B cell (primary cell): ENCODE data around the gene CCL8. TPM values are rescaled to one million over a fixed set of nuclear protein-coding genes. Genes with fewer than 3 reads are reported as not detected.

Source experiments
- ATAC-seq: fragments of 200-7000 bp; cut with Tn5 transposase; one replicate; pipeline ENCODE4 v1.10.0; 2021; ENCODE audit warnings: low read depth, mild to moderate bottlenecking, moderate number of reproducible peaks, moderate library complexity
- CTCF ChIA-PET: fragments of 350-600 bp; sonication (Branson Sonifier 250); formaldehyde crosslinking; loops from one replicate; lab custom pipeline; 2021; ENCODE audit warnings: antibody characterized with exemption, inconsistent platforms; lab: Charles Lee
- POLR2A ChIA-PET: fragments of 350-600 bp; sonication (Branson Sonifier 250); formaldehyde crosslinking; loops from one replicate; lab custom pipeline; 2021; ENCODE audit warnings: antibody characterized with exemption; lab: Charles Lee
- DNase-seq: peaks from one replicate; pipeline ENCODE4 v3.0.0; 2013
- H2AFZ ChIP-seq: 2 replicates; pipeline ENCODE4 v1.6.1; 2012; ENCODE audit warnings: mild to moderate bottlenecking, low read depth, low read length; ENCODE audit not compliant: insufficient read depth, poor library complexity, severe bottlenecking
- H3K27ac ChIP-seq, 2 donors: 1 replicate in 1 of 2; 2 replicates in 1 of 2; pipeline ENCODE4 v1.5.1; 2012 to 2013; ENCODE audit warnings: low read length in 2 of 2, mild to moderate bottlenecking in 2 of 2, moderate library complexity in 1 of 2
- H3K27me3 ChIP-seq, 4 experiments: fragments of 200-600 bp in 1 of 4; sonication (generic) in 1 of 4; replicated peaks in 1 of 4; 1 replicate in 2 of 4; 2 replicates in 2 of 4; pipeline versions ENCODE4 v1.6.1 to v1.7.0; 2013 to 2016; ENCODE audit warnings: low read length in 3 of 4, mild to moderate bottlenecking in 2 of 4, mixed read lengths in 1 of 4, moderate library complexity in 1 of 4; ENCODE audit not compliant: insufficient read depth in 4 of 4, control insufficient read depth in 3 of 4; ENCODE audit errors: control extremely low read depth in 1 of 4
- H3K36me3 ChIP-seq, 2 experiments: replicated peaks in 1 of 2; 1 replicate in 1 of 2; 2 replicates in 1 of 2; pipeline versions ENCODE4 v1.6.1 to v1.7.1; 2013; ENCODE audit warnings: low read length in 1 of 2; ENCODE audit not compliant: insufficient read depth in 2 of 2, control insufficient read depth in 1 of 2; ENCODE audit errors: control extremely low read depth in 1 of 2, extremely low read depth in 1 of 2
- H3K4me1 ChIP-seq, 2 donors: fragments of 200-600 bp in 1 of 2; sonication (generic) in 1 of 2; 1 replicate in 1 of 2; 2 replicates in 1 of 2; pipeline versions ENCODE4 v1.5.1 to v1.6.1; 2013 to 2017; ENCODE audit warnings: low read length in 2 of 2; ENCODE audit not compliant: control insufficient read depth in 2 of 2, insufficient read depth in 2 of 2
- H3K4me2 ChIP-seq: replicated peaks from 2 replicates; pipeline ENCODE3; 2012; ENCODE audit warnings: mild to moderate bottlenecking, low read depth, low read length; ENCODE audit not compliant: poor library complexity, severe bottlenecking
- H3K4me3 ChIP-seq, 5 experiments: fragments of 200-600 bp in 1 of 5; sonication (generic) in 1 of 5; 1 replicate in 3 of 5; 2 replicates in 2 of 5; pipeline versions ENCODE4 v1.5.1 to v1.7.0; 2011 to 2016; ENCODE audit warnings: low read length in 4 of 5, mild to moderate bottlenecking in 4 of 5, low read depth in 2 of 5, control low read depth in 1 of 5, moderate library complexity in 1 of 5; ENCODE audit not compliant: insufficient read depth in 1 of 5; ENCODE audit errors: control extremely low read depth in 1 of 5, extremely low read depth in 1 of 5
- H3K79me2 ChIP-seq: fragments of 200-600 bp; sonication (generic); one replicate; pipeline ENCODE4 v1.6.0; 2016; ENCODE audit warnings: low read length; ENCODE audit not compliant: control insufficient read depth, insufficient read depth
- H3K9ac ChIP-seq: fragments of 200-600 bp; sonication (generic); 2 replicates; pipeline ENCODE4 v1.6.1; 2017; ENCODE audit warnings: mild to moderate bottlenecking, low read length, moderate library complexity
- H3K9me3 ChIP-seq, 3 donors: one replicate each; pipeline versions ENCODE4 v1.6.1 to v1.7.1; 2013; ENCODE audit warnings: low read length in 2 of 3; ENCODE audit not compliant: control insufficient read depth in 2 of 3, insufficient read depth in 1 of 3; ENCODE audit errors: control extremely low read depth in 1 of 3
- H4K20me1 ChIP-seq: 2 replicates; pipeline ENCODE4 v1.6.0; 2012; ENCODE audit warnings: mild to moderate bottlenecking, low read length; ENCODE audit not compliant: insufficient read depth, control insufficient read depth, poor library complexity, severe bottlenecking
- H3K27ac Mint-ChIP-seq: one replicate; pipeline ENCODE4 v1.8.0; 2021; ENCODE audit warnings: mixed read lengths
- H3K27me3 Mint-ChIP-seq: one replicate; pipeline ENCODE4 v1.8.0; 2021; ENCODE audit warnings: mixed read lengths
- H3K4me1 Mint-ChIP-seq: one replicate; pipeline ENCODE4 v1.8.0; 2021; ENCODE audit warnings: mixed read lengths
- H3K4me3 Mint-ChIP-seq: one replicate; pipeline ENCODE4 v1.8.0; 2021; ENCODE audit warnings: mixed read lengths
- H3K9me3 Mint-ChIP-seq: one replicate; pipeline ENCODE4 v1.8.0; 2022; ENCODE audit warnings: mixed read lengths; ENCODE audit not compliant: insufficient read depth
- EZH2 ChIP-seq: IDR thresholded peaks from 2 replicates; pipeline ENCODE4 v1.6.1; 2012; ENCODE audit warnings: borderline replicate concordance, low read depth, mild to moderate bottlenecking, moderate library complexity, low read length; ENCODE audit not compliant: insufficient read depth, poor library complexity, severe bottlenecking
- intact Hi-C: fragments of 100-400 bp; cut with micrococcal nuclease; formaldehyde crosslinking; loops from one replicate; pipeline ENCODE4 v1.10.0; 2022
- polyA plus RNA-seq: library from polyadenylated mRNA; depleted of rRNA; stranded (reverse); fragments of >200 nt; gene quantifications from 2 replicates; pipeline ENCODE4 v1.2.3, GENCODE V29; 2012
- total RNA-seq, 2 donors: library from RNA; stranded (reverse); fragments of 120-200 nt in 1 of 2; gene quantifications; 1 replicate in 1 of 2; 2 replicates in 1 of 2; pipeline versions ENCODE4 v1.2.3 to v1.2.4, GENCODE V29; 2013 to 2022
- TF ChIP-seq, protein P1 (sequence below): fragments of 200-600 bp; IDR thresholded peaks from one replicate; pipeline ENCODE4 v1.8.0; 2022; ENCODE audit warnings: antibody characterized with exemption, mild to moderate bottlenecking

The CCL8 gene
- total and polyA plus RNA-seq, 2 donors (not counting 1 experiment from before 2014, with no cell fraction given), result not detected

GRCh38 chr17:34352191-34352590 lies 33.0 kb downstream of the CCL8 start:
- H3K9me3 ChIP-seq, result no peaks in the 10 kb centered on the region
- CTCF ChIA-PET, result interaction anchor here (1.6 to 13.5 kb wide), 3 partner anchors 8 to 181 kb away, joined by 3 to 253 read pairs (median 16); no protein-coding TSS in a partner anchor
- H3K27ac Mint-ChIP-seq, result no peak overlapping the region
- no peak overlapping the region for H3K4me2 ChIP-seq
- ATAC-seq (no peak), DNase-seq (no peak)
- H3K9ac ChIP-seq, result no peak overlapping the region
- POLR2A ChIA-PET, result no interaction called here
- no peak overlapping the region for H3K4me3 ChIP-seq
- H3K36me3 ChIP-seq, result no peaks in the 10 kb centered on the region
- no peaks in the 10 kb centered on the region for H3K4me1 ChIP-seq
- peaks cover 0 to 6% (median 2%) of the 10 kb centered on the region in 4 experiments for H3K27me3 ChIP-seq
- H3K4me1 Mint-ChIP-seq, result no peaks in the 10 kb centered on the region
- H3K4me3 Mint-ChIP-seq, result no peak overlapping the region
- H2AFZ ChIP-seq, result no peak overlapping the region
- peaks cover 33% of the 10 kb centered on the region for H3K27me3 Mint-ChIP-seq
- no peaks in the 10 kb centered on the region for H3K79me2 ChIP-seq
- H3K9me3 Mint-ChIP-seq, result no peaks in the 10 kb centered on the region
- no peak overlapping the region for H3K27ac ChIP-seq
- H4K20me1 ChIP-seq, result no peaks in the 10 kb centered on the region
- TF ChIP-seq, protein P1, sequence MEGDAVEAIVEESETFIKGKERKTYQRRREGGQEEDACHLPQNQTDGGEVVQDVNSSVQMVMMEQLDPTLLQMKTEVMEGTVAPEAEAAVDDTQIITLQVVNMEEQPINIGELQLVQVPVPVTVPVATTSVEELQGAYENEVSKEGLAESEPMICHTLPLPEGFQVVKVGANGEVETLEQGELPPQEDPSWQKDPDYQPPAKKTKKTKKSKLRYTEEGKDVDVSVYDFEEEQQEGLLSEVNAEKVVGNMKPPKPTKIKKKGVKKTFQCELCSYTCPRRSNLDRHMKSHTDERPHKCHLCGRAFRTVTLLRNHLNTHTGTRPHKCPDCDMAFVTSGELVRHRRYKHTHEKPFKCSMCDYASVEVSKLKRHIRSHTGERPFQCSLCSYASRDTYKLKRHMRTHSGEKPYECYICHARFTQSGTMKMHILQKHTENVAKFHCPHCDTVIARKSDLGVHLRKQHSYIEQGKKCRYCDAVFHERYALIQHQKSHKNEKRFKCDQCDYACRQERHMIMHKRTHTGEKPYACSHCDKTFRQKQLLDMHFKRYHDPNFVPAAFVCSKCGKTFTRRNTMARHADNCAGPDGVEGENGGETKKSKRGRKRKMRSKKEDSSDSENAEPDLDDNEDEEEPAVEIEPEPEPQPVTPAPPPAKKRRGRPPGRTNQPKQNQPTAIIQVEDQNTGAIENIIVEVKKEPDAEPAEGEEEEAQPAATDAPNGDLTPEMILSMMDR, result no peak
- intact Hi-C loops, result no loop called here

- TF ChIP-seq, protein P1, result no peak
- no peak for TF ChIP-seq EZH2
- Histone ChIP-seq H3K27ac (no peak overlapping the region), H2AFZ (no peak overlapping the region), H3K27me3 (peaks cover 0 to 5% (median 0%) of the 10 kb centered on the region in 4 experiments), H3K9me3 (no peaks in the 10 kb centered on the region), H3K9ac (no peak overlapping the region), H3K4me2 (no peak overlapping the region), H4K20me1 (no peaks in the 10 kb centered on the region), H3K79me2 (no peaks in the 10 kb centered on the region), H3K4me3 (no peak overlapping the region), H3K36me3 (no peaks in the 10 kb centered on the region), H3K4me1 (no peaks in the 10 kb centered on the region)
- ATAC-seq, result no peak
- Mint-ChIP-seq H3K27ac (no peak overlapping the region), H3K4me3 (no peak overlapping the region), H3K4me1 (no peaks in the 10 kb centered on the region), H3K27me3 (peaks cover 30% of the 10 kb centered on the region), H3K9me3 (no peaks in the 10 kb centered on the region)
- intact Hi-C loops, result no loop called here
- ChIA-PET POLR2A (no interaction called here), CTCF (interaction anchor here (0.6 to 13.5 kb wide), 3 partner anchors 21 to 158 kb away, joined by 3 to 253 read pairs (median 4); no protein-coding TSS in a partner anchor)
- no peak for DNase-seq
Measured at GRCh38 chr17:34354637-34355036, 35.4 kb downstream of the CCL8 start.
